ENCODE measurements around the gene SHMT1. TPM values are rescaled to one million over a fixed set of nuclear protein-coding genes. Genes with fewer than 3 reads are reported as not detected.
"Not testable (repeated sequence)": the region's sequence is repeated elsewhere in the genome, so short reads cannot be mapped to it uniquely, and the experiment has no call there.

The SHMT1 gene
- total RNA-seq, 4 donors from 2014 or later = 17.4 to 30.6 (median 24.0) TPM

- WGBS = 100% methylated on average over 1 of the region's 4 CpGs
- H3K27me3 ChIP-seq = peaks cover 0 to 11% (median under 1%) of the 10 kb centered on the region in 4 donors
- H3K27ac ChIP-seq (replicated peaks in 1 of 4); H3K4me3 ChIP-seq; H3K4me1 ChIP-seq; H3K9me3 ChIP-seq; DNase-seq (ENCODE audit: extremely low spot score); H3K36me3 ChIP-seq; intact Hi-C loops (cut with DNase I): not testable (repeated sequence)
Observed at GRCh38 chr17:18388266-18388665, 24.9 kb upstream of the SHMT1 start.

GRCh38 chr17:18387583-18387982 lies 24.2 kb upstream of the SHMT1 start:
- H3K36me3 ChIP-seq; H3K27ac ChIP-seq (replicated peaks in 1 of 4); DNase-seq (ENCODE audit: extremely low spot score); H3K9me3 ChIP-seq; intact Hi-C loops (cut with DNase I); H3K4me1 ChIP-seq; H3K4me3 ChIP-seq: not testable (repeated sequence)
- WGBS = 67% methylated on average over 3 of the region's 5 CpGs
- H3K27me3 ChIP-seq = peaks cover 0 to 18% (median 6%) of the 10 kb centered on the region in 4 donors

GRCh38 chr17:18384271-18384670 lies 20.9 kb upstream of the SHMT1 start:
- H3K27me3 ChIP-seq = peaks cover 0 to 51% (median 8%) of the 10 kb centered on the region in 4 donors
- WGBS = 86% methylated on average over 7 of the region's 7 CpGs
- DNase-seq (ENCODE audit: extremely low spot score); H3K9me3 ChIP-seq; intact Hi-C loops (cut with DNase I); H3K4me1 ChIP-seq; H3K36me3 ChIP-seq; H3K27ac ChIP-seq (replicated peaks in 1 of 4); H3K4me3 ChIP-seq: not testable (repeated sequence)

GRCh38 chr17:18383079-18383481 lies 19.7 kb upstream of the SHMT1 start:
- H3K27me3 ChIP-seq = peaks cover 0 to 51% (median 8%) of the 10 kb centered on the region in 4 donors
- WGBS = 6% methylated on average over 21 of the region's 36 CpGs
- H3K36me3 ChIP-seq; H3K4me3 ChIP-seq; H3K9me3 ChIP-seq; DNase-seq (ENCODE audit: extremely low spot score); intact Hi-C loops (cut with DNase I); H3K27ac ChIP-seq (replicated peaks in 1 of 4); H3K4me1 ChIP-seq: not testable (repeated sequence)

- no peaks in the 10 kb centered on the region for H3K9me3 ChIP-seq
- peaks cover 0 to 51% (median 8%) of the 10 kb centered on the region in 4 donors for H3K27me3 ChIP-seq
- peaks cover 0 to 8% (median 3%) of the 10 kb centered on the region in 4 donors for H3K4me1 ChIP-seq
- no peak overlapping the region for H3K4me3 ChIP-seq
- DNase-seq (ENCODE audit: extremely low spot score) = no peak
- intact Hi-C loops (cut with DNase I) = no loop called here
- no peaks in the 10 kb centered on the region for H3K36me3 ChIP-seq
- 59% methylated on average over 24 of the region's 36 CpGs for WGBS
- TF ChIP-seq EP300 (IDR thresholded peaks at IDR 0.05) (no peak), POLR2AphosphoS5 (IDR thresholded peaks at IDR 0.05) (no peak), CTCF (IDR thresholded peaks at IDR 0.05) (no peak), POLR2A (IDR thresholded peaks at IDR 0.05; ENCODE audit: low read depth) (no peak)
- no peak overlapping the region for H3K27ac ChIP-seq (replicated peaks in 1 of 4)
Observed at GRCh38 chr17:18382441-18383078, 19.2 kb upstream of the SHMT1 start.

GRCh38 chr17:18381953-18382245 lies 18.5 kb upstream of the SHMT1 start:
- no peak for DNase-seq (ENCODE audit: extremely low spot score)
- Histone ChIP-seq H3K27ac (replicated peaks in 1 of 4) (no peak overlapping the region), H3K4me3 (no peak overlapping the region), H3K36me3 (no peaks in the 10 kb centered on the region), H3K4me1 (peaks cover 0 to 8% (median 3%) of the 10 kb centered on the region in 4 donors), H3K27me3 (peaks cover 0 to 51% (median 8%) of the 10 kb centered on the region in 4 donors), H3K9me3 (no peaks in the 10 kb centered on the region)
- 88% methylated on average over 3 of the region's 3 CpGs for WGBS
- intact Hi-C loops (cut with DNase I) = no loop called here
- no peak for TF ChIP-seq POLR2A (IDR thresholded peaks at IDR 0.05; ENCODE audit: low read depth)
- TF ChIP-seq EP300 (IDR thresholded peaks at IDR 0.05) = no peak
- no peak for TF ChIP-seq POLR2AphosphoS5 (IDR thresholded peaks at IDR 0.05)
- TF ChIP-seq CTCF (IDR thresholded peaks at IDR 0.05) = no peak

Measured in esophagus muscularis mucosa (tissue), 4 donors.